Caco-2 (cell line): ENCODE measurements around the gene RABGAP1L. TPM values are rescaled to one million over a fixed set of nuclear protein-coding genes. Genes with fewer than 3 reads are reported as not detected.

Experiments used
- BruUV-seq: library from RNA; stranded (reverse); fragments of 400-500 nt; replicated peaks from 2 replicates; lab custom pipeline; 2021; lab: Mats Ljungman, UMichigan
- CTCF ChIA-PET: fragments of 300-600 bp; sonication (Branson Sonifier 250); formaldehyde crosslinking; loops from one replicate; lab custom pipeline; 2022; ENCODE audit warnings: antibody characterized with exemption; lab: Charles Lee
- POLR2A ChIA-PET: fragments of 300-600 bp; sonication (Branson Sonifier 250); formaldehyde crosslinking; loops from one replicate; lab custom pipeline; 2022; ENCODE audit warnings: antibody characterized with exemption; lab: Charles Lee
- DNase-seq, 2 experiments: peaks; one replicate each; pipeline versions ENCODE4 v3.0.0 to v3.0.0-alpha.2; 2020 to 2022
- H3K27me3 ChIP-seq: replicated peaks from 2 replicates; pipeline ENCODE4 v1.6.0; 2011; ENCODE audit warnings: low read length; ENCODE audit not compliant: control insufficient read depth, insufficient read depth
- H3K36me3 ChIP-seq: 2 replicates; pipeline ENCODE4 v1.5.1; 2011; ENCODE audit warnings: low read length; ENCODE audit not compliant: control insufficient read depth, insufficient read depth
- H3K4me1 ChIP-seq: fragments of 250-450 bp; sonication (Bioruptor Pico); 2 replicates; pipeline ENCODE4 v1.5.1; 2020; ENCODE audit warnings: mild to moderate bottlenecking
- H3K4me3 ChIP-seq: 2 replicates; pipeline ENCODE4 v1.5.1; 2011; ENCODE audit warnings: low read depth, mild to moderate bottlenecking, control low read depth, low read length
- H3K9me3 ChIP-seq: fragments of 250-450 bp; sonication (Bioruptor Pico); 2 replicates; pipeline ENCODE4 v1.5.1; 2020; ENCODE audit warnings: mild to moderate bottlenecking, moderate library complexity
- H3K27ac Mint-ChIP-seq: one replicate; pipeline ENCODE4 v1.8.0; 2022; ENCODE audit warnings: mixed read lengths; ENCODE audit not compliant: unreplicated experiment
- H3K27me3 Mint-ChIP-seq: one replicate; pipeline ENCODE4 v1.8.0; 2022; ENCODE audit warnings: mixed read lengths; ENCODE audit not compliant: insufficient read depth, unreplicated experiment
- H3K36me3 Mint-ChIP-seq: one replicate; pipeline ENCODE4 v1.8.0; 2022; ENCODE audit warnings: mild to moderate bottlenecking, mixed read lengths; ENCODE audit not compliant: insufficient read depth, unreplicated experiment
- H3K4me1 Mint-ChIP-seq: one replicate; pipeline ENCODE4 v1.8.0; 2022; ENCODE audit warnings: low read depth, mixed read lengths; ENCODE audit not compliant: unreplicated experiment
- H3K4me3 Mint-ChIP-seq: one replicate; pipeline ENCODE4 v1.8.0; 2022; ENCODE audit warnings: mild to moderate bottlenecking, moderate library complexity, mixed read lengths; ENCODE audit not compliant: unreplicated experiment
- H3K9me3 Mint-ChIP-seq: one replicate; pipeline ENCODE4 v1.8.0; 2022; ENCODE audit warnings: mixed read lengths; ENCODE audit not compliant: unreplicated experiment
- intact Hi-C: fragments of 100-400 bp; cut with micrococcal nuclease; formaldehyde crosslinking; loops from one replicate; pipeline ENCODE4 v1.10.0; 2022; ENCODE audit not compliant: unreplicated experiment
- total RNA-seq: library from RNA; stranded (reverse); gene quantifications from 2 replicates; pipeline ENCODE4 v1.2.3, GENCODE V29; 2022
- TF ChIP-seq, protein P1 (sequence below), 2 experiments: fragments of 200-600 bp in 1 of 2; IDR thresholded peaks; 1 replicate in 1 of 2; 2 replicates in 1 of 2; pipeline versions ENCODE4 v1.5.1 to v1.8.0; 2011 to 2022; ENCODE audit warnings: antibody characterized with exemption in 1 of 2, control low read depth in 1 of 2, inconsistent platforms in 1 of 2, low read depth in 1 of 2, low read length in 1 of 2, mild to moderate bottlenecking in 1 of 2, moderate library complexity in 1 of 2; ENCODE audit not compliant: insufficient read depth in 1 of 2, severe bottlenecking in 1 of 2, unreplicated experiment in 1 of 2

The RABGAP1L gene
- total RNA-seq, 1 experiment from 2014 or later = 20.3 TPM

DNA sequence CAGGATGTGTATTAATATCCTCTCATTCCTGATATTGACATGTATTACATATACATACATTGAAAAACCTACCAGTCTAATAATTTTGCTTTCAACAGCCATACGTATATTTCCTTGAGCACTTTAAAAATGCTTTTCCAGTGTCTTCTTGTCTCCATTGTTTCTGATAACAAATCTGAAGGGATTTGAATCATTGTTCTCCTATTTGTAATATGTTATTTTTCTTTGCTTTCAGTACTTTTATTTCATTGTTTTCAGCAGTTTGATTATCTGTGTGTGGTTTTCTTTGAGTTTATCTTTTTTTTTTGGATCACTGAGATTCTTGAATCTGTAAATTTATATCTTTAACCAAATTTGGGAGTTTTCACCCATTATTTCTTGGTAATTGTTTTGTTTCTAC lies 65.3 kb downstream of the RABGAP1L start:
- TF ChIP-seq, protein P1, sequence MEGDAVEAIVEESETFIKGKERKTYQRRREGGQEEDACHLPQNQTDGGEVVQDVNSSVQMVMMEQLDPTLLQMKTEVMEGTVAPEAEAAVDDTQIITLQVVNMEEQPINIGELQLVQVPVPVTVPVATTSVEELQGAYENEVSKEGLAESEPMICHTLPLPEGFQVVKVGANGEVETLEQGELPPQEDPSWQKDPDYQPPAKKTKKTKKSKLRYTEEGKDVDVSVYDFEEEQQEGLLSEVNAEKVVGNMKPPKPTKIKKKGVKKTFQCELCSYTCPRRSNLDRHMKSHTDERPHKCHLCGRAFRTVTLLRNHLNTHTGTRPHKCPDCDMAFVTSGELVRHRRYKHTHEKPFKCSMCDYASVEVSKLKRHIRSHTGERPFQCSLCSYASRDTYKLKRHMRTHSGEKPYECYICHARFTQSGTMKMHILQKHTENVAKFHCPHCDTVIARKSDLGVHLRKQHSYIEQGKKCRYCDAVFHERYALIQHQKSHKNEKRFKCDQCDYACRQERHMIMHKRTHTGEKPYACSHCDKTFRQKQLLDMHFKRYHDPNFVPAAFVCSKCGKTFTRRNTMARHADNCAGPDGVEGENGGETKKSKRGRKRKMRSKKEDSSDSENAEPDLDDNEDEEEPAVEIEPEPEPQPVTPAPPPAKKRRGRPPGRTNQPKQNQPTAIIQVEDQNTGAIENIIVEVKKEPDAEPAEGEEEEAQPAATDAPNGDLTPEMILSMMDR (IDR thresholded peaks at IDR 0.05; ENCODE audit: insufficient read depth in 1 of 2, low read depth in 1 of 2, low read length in 1 of 2, severe bottlenecking in 1 of 2, unreplicated experiment in 1 of 2) = no peak
- Mint-ChIP-seq H3K9me3 (no peaks in the 10 kb centered on the region), H3K4me1 (no peaks in the 10 kb centered on the region), H3K27ac (no peak overlapping the region), H3K27me3 (no peaks in the 10 kb centered on the region), H3K4me3 (no peak overlapping the region), H3K36me3 (peaks cover 12% of the 10 kb centered on the region)
- no peaks in the 10 kb centered on the region for H3K27me3 ChIP-seq
- ChIA-PET CTCF (no interaction called here), POLR2A (no interaction called here)
- H3K9me3 ChIP-seq = no peaks in the 10 kb centered on the region; the same call in 1 of the 2 replicates
- BruUV-seq = no TSS peak
- DNase-seq = no peak
- H3K4me3 ChIP-seq = no peak overlapping the region
- H3K4me1 ChIP-seq = no peaks in the 10 kb centered on the region
- H3K36me3 ChIP-seq = no peaks in the 10 kb centered on the region
- intact Hi-C loops = no loop called here

DNA sequence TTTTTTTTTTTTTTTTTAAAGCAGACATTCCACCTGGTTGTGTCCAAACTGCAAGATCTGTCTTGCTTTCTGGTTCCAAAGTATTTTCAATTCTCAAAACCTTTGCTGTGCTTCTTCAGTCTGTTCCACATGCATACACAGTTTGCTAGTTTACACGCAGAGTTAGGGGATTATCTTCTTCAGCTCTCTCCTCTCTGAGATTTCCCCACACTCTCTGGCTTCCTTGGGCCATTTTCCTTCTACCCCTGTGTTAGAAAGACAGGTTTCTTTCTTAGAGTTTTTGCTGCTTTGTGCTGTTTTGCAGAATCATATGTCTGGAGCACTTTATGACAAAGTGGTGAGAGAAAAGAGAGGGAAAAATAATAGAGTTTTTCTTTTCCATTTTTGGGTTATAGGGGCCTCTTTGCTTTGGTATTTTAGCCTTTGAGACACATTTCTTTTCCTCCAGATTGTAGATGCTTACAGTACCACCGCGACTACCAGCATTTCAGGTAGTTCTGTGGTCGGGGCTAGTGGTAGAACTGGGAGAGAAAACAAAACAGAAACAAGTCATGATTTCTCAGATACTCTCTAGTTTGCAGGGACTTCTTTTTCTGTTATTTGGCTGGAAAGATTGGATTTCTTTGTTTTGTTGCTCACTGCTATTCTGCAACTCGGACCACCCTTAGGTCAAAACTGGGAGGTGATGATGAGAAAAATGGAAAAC lies 66.3 kb downstream of the RABGAP1L start:
- Mint-ChIP-seq H3K4me3 (no peak overlapping the region), H3K27me3 (no peaks in the 10 kb centered on the region), H3K27ac (no peak overlapping the region), H3K9me3 (no peaks in the 10 kb centered on the region), H3K4me1 (no peaks in the 10 kb centered on the region), H3K36me3 (peaks cover 12% of the 10 kb centered on the region)
- TF ChIP-seq, protein P1 (IDR thresholded peaks at IDR 0.05; ENCODE audit: insufficient read depth in 1 of 2, low read depth in 1 of 2, low read length in 1 of 2, severe bottlenecking in 1 of 2, unreplicated experiment in 1 of 2) = no peak
- H3K4me3 ChIP-seq = no peak overlapping the region
- no peaks in the 10 kb centered on the region; the same call in 1 of the 2 replicates for H3K9me3 ChIP-seq
- no peaks in the 10 kb centered on the region for H3K27me3 ChIP-seq
- ChIA-PET CTCF (no interaction called here), POLR2A (no interaction called here)
- H3K36me3 ChIP-seq = no peaks in the 10 kb centered on the region
- no peak for DNase-seq
- no TSS peak for BruUV-seq
- intact Hi-C loops = no loop called here
- H3K4me1 ChIP-seq = no peaks in the 10 kb centered on the region

DNA sequence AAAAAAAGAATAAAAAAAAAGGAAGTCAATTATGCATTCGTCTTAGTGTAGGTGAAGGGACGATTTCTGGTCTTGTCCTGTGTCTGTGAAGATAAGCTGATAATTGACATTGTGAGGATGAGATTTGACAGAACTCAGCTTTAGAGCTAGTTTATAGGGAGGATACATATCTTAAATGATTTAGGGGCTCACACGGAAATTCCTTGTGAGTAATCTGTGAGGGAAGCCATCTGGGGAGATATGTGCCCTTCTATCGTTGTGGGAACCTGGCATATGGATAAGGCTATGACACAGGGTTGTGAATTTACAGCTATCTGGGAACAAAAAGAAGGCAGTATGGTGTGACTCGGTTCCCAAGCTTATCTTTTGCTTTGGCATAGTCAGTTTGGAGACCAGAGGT lies 71.1 kb downstream of the RABGAP1L start:
- no TSS peak for BruUV-seq
- H3K36me3 ChIP-seq = no peaks in the 10 kb centered on the region; the same call in 1 of the 2 replicates
- H3K4me1 ChIP-seq = no peaks in the 10 kb centered on the region
- CTCF ChIA-PET = no interaction called here
- Mint-ChIP-seq H3K9me3 (peaks cover 10% of the 10 kb centered on the region), H3K36me3 (peaks cover 6% of the 10 kb centered on the region), H3K4me1 (no peaks in the 10 kb centered on the region), H3K27me3 (no peaks in the 10 kb centered on the region), H3K4me3 (no peak overlapping the region), H3K27ac (no peak overlapping the region)
- POLR2A ChIA-PET = interaction anchor here (0.5 kb wide), 1 partner anchor 723 kb away, joined by 5 read pairs; no protein-coding TSS in a partner anchor
- no peak overlapping the region for H3K4me3 ChIP-seq
- H3K27me3 ChIP-seq = no peaks in the 10 kb centered on the region
- H3K9me3 ChIP-seq = no peaks in the 10 kb centered on the region
- DNase-seq = no peak
- TF ChIP-seq, protein P1 (IDR thresholded peaks at IDR 0.05; ENCODE audit: insufficient read depth in 1 of 2, low read depth in 1 of 2, low read length in 1 of 2, severe bottlenecking in 1 of 2, unreplicated experiment in 1 of 2) = no peak
- intact Hi-C loops = loop anchor here (10.0 kb wide), 1 partner anchor 756 kb away; the partner anchor contains the start of gene PRDX6
